Stomach (tissue), 9 donors: ENCODE results near the gene TANGO6. TPM values are rescaled to one million over a fixed set of nuclear protein-coding genes. Genes with fewer than 3 reads are reported as not detected.

Source experiments
- DNase-seq, 2 donors: peaks; one replicate each; pipeline versions ENCODE4 v3.0.0 to v3.0.0-alpha.2; 2013 to 2019
- H3K27ac ChIP-seq, 5 donors: fragments of 200-600 bp in 4 of 5; sonication (generic) in 4 of 5; one replicate each; pipeline ENCODE4 v1.5.1; 2013 to 2019; ENCODE audit warnings: mild to moderate bottlenecking in 1 of 5, moderate library complexity in 1 of 5
- H3K27me3 ChIP-seq, 3 donors: fragments of 200-600 bp; sonication (generic); one replicate each; pipeline ENCODE4 v1.5.1; 2017 to 2019; ENCODE audit warnings: mixed run types in 1 of 3
- H3K36me3 ChIP-seq, 4 donors: fragments of 200-600 bp; sonication (generic); 1 replicate in 3 of 4; 2 replicates in 1 of 4; pipeline ENCODE4 v1.5.1; 2016 to 2019
- H3K4me1 ChIP-seq, 4 donors: fragments of 200-600 bp; sonication (generic); one replicate each; pipeline ENCODE4 v1.5.1; 2016 to 2019
- H3K4me3 ChIP-seq, 4 donors: fragments of 200-600 bp; sonication (generic) in 3 of 4; one replicate each; pipeline ENCODE4 v1.5.1; 2016 to 2019; ENCODE audit warnings: mild to moderate bottlenecking in 1 of 4
- H3K9me3 ChIP-seq, 4 donors: fragments of 200-600 bp; sonication (generic); one replicate each; pipeline ENCODE4 v1.5.1; 2016 to 2019
- EP300 ChIP-seq: sonication (generic); formaldehyde crosslinking; IDR thresholded peaks from one replicate; pipeline ENCODE4 v1.6.1; 2017; ENCODE audit warnings: antibody characterized with exemption
- POLR2A ChIP-seq, 4 donors: fragments of 450-650 bp; IDR thresholded peaks; one replicate each; pipeline ENCODE4 v1.6.1; 2016; ENCODE audit warnings: antibody characterized with exemption in 4 of 4, control low read depth in 2 of 4, mild to moderate bottlenecking in 1 of 4, moderate library complexity in 1 of 4
- POLR2AphosphoS5 ChIP-seq, 3 donors: sonication (generic); formaldehyde crosslinking; IDR thresholded peaks; one replicate each; pipeline ENCODE4 v1.6.1; 2016; ENCODE audit warnings: antibody characterized with exemption in 3 of 3
- WGBS, 5 donors: extraction: QIAGEN DNeasy Blood & Tissue Kit in 3 of 5; methylation state at CpG; one replicate each; pipeline versions ENCODE4 v1.1.5 to v1.1.7; 2013 to 2018; 5-methylcytosine and 5-hydroxymethylcytosine counted together
- intact Hi-C: fragments of 100-400 bp; cut with DNase I; formaldehyde crosslinking; loops from one replicate; pipeline ENCODE4 v1.15.1; 2023; ENCODE audit warnings: low total_unique reads
- polyA plus RNA-seq, 3 donors: library from polyadenylated mRNA; stranded (reverse); fragments of 200-250 nt; gene quantifications; one replicate each; pipeline ENCODE4 v1.2.3, GENCODE V29; 2013
- total RNA-seq, 5 donors: library from RNA; depleted of rRNA; stranded (reverse); fragments of >200 nt; gene quantifications; one replicate each; pipeline versions ENCODE4 v1.1.0 to v1.2.3, GENCODE V29; 2014 to 2016
- TF ChIP-seq, protein P1 (sequence below), 7 experiments: fragments of 450-650 bp in 4 of 7; fragments of 200-600 bp in 3 of 7; sonication (generic) in 3 of 7; IDR thresholded peaks; one replicate each; pipeline ENCODE4 v1.5.1; 2016 to 2019; ENCODE audit warnings: antibody characterized with exemption in 7 of 7, control low read depth in 2 of 7, mild to moderate bottlenecking in 1 of 7
- donor health status: healthy with polysubstance abuse.
- donor health status: Bipolar disorder and iron deficiency.
- donor health status: healthy.

Gene TANGO6
- total and polyA plus RNA-seq, 8 donors = 2.2 to 32.7 (median 11.4) TPM

DNA sequence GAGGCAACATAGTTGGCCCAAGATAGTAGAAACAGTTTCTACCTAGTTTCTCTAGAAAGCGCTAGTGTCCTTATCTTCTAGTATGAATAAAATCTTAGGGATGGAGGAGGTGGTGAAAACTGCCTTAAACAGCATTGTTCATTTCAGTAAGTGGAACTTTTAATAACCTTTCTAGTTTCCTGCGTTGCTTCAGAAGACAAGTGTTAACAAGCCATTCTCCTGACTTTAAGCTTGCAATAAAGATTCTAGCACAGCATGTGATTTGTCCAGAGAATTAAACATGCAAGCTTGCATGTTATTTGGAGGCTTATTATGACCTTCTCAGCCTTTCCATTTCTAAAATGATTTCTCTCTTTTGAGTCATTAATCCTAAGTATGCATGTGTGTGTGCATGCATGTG lies 72.3 kb downstream of the TANGO6 start:
- H3K27ac ChIP-seq = no peak overlapping the region
- 78 to 93% (median 88%) methylated on average over 2 of the region's 2 CpGs for WGBS, 5 donors
- intact Hi-C loops = no loop called here

DNA sequence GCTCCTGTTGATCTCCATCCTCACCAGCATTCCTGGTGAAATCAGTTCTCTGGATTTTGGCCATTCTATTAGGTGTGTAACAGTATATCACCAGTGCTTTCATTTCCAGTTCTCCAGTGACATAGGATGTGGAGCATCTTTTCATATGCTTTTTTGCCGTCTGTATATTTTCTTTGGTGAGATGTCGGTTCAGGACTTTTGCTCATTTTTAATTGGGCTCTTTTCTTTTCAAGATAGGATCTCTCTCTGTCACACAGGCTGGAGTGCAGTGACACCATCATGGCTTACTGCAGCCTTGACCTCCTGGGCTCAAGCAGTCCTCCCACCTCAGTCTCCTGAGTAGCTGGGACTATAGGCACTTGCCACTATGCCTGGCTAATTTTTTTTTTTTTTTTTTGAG lies 74.2 kb downstream of the TANGO6 start:
- intact Hi-C loops = no loop called here
- DNase-seq = no peak
- no peak overlapping the region for H3K27ac ChIP-seq
- no peak for TF ChIP-seq EP300
- TF ChIP-seq, protein P1, sequence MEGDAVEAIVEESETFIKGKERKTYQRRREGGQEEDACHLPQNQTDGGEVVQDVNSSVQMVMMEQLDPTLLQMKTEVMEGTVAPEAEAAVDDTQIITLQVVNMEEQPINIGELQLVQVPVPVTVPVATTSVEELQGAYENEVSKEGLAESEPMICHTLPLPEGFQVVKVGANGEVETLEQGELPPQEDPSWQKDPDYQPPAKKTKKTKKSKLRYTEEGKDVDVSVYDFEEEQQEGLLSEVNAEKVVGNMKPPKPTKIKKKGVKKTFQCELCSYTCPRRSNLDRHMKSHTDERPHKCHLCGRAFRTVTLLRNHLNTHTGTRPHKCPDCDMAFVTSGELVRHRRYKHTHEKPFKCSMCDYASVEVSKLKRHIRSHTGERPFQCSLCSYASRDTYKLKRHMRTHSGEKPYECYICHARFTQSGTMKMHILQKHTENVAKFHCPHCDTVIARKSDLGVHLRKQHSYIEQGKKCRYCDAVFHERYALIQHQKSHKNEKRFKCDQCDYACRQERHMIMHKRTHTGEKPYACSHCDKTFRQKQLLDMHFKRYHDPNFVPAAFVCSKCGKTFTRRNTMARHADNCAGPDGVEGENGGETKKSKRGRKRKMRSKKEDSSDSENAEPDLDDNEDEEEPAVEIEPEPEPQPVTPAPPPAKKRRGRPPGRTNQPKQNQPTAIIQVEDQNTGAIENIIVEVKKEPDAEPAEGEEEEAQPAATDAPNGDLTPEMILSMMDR (IDR thresholded peaks at IDR 0.05) = no peak
- no peak for TF ChIP-seq POLR2A (IDR thresholded peaks at IDR 0.05)
- TF ChIP-seq POLR2AphosphoS5 (IDR thresholded peaks at IDR 0.05) = no peak
- H3K4me1 ChIP-seq = no peaks in the 10 kb centered on the region
- peaks cover 10 to 54% (median 43%) of the 10 kb centered on the region in 4 donors for H3K36me3 ChIP-seq
- H3K27me3 ChIP-seq = no peaks in the 10 kb centered on the region
- H3K9me3 ChIP-seq = no peaks in the 10 kb centered on the region
- 94 to 100% (median 98%) methylated on average over 2 of the region's 2 CpGs for WGBS, 5 donors
- no peak overlapping the region for H3K4me3 ChIP-seq

More for the DNA sequence above, 72.3 kb downstream of the TANGO6 start:
- H3K9me3 ChIP-seq = no peaks in the 10 kb centered on the region
- H3K4me3 ChIP-seq = no peak overlapping the region
- H3K4me1 ChIP-seq = no peaks in the 10 kb centered on the region
- DNase-seq = no peak
- TF ChIP-seq POLR2AphosphoS5 (IDR thresholded peaks at IDR 0.05) = no peak
- H3K27me3 ChIP-seq = no peaks in the 10 kb centered on the region
- H3K36me3 ChIP-seq = peaks cover 10 to 46% (median 40%) of the 10 kb centered on the region in 4 donors

DNA sequence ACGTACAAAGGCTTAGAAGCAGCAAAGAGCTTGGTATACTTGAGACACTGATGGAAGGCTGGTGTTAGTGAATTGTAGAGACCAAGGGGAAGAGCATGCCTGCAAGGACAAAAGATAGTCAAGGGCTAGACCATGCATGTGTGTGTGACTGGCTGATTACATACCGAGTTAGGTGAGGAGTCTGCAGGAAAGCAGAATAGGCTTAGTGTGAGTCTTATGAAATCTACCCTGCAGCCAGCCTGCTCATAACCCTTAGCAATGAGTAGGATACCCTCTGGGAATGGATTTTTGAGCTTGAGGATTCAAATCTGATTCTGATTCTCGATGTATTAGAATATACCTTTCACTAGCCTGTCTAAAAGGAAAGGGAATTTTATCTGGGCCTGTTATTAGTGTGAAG lies 77.0 kb downstream of the TANGO6 start:
- intact Hi-C loops = no loop called here
- DNase-seq = no peak
- H3K27me3 ChIP-seq = no peaks in the 10 kb centered on the region
- H3K9me3 ChIP-seq = no peaks in the 10 kb centered on the region
- WGBS, 5 donors = 90 to 93% (median 92%) methylated on average over 3 of the region's 3 CpGs
- no peak overlapping the region for H3K27ac ChIP-seq
- H3K36me3 ChIP-seq = peaks cover 10 to 58% (median 38%) of the 10 kb centered on the region in 4 donors
- H3K4me1 ChIP-seq = no peaks in the 10 kb centered on the region
- no peak overlapping the region for H3K4me3 ChIP-seq
- no peak for TF ChIP-seq POLR2A (IDR thresholded peaks at IDR 0.05)
- TF ChIP-seq EP300 = no peak
- TF ChIP-seq, protein P1 (IDR thresholded peaks at IDR 0.05) = no peak
- no peak for TF ChIP-seq POLR2AphosphoS5 (IDR thresholded peaks at IDR 0.05)

DNA sequence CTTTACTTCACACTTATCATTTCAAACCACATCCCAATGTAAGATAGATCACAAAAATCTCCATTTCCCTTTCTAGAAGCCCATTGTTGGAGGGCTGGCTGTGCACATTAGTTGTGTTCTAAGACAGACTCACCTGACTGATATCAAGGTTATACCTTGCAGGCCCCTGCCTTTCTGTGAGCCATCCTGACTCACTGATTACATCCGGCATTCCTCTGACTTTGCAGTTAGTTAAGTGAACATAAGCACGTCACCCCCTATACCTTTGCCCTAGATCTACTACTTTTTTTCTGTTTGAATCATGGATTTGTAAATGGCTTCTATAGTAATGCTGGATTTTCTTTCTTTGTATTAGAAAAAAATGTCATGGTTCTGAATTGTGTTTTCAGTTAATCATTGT lies 78.3 kb downstream of the TANGO6 start:
- H3K9me3 ChIP-seq = no peaks in the 10 kb centered on the region
- H3K4me1 ChIP-seq = peaks cover 0 to 8% (median 6%) of the 10 kb centered on the region in 4 donors
- TF ChIP-seq, protein P1 (IDR thresholded peaks at IDR 0.05) = no peak
- TF ChIP-seq POLR2AphosphoS5 (IDR thresholded peaks at IDR 0.05) (peak in 2 of 3 donors; percentile 40 to 66), POLR2A (IDR thresholded peaks at IDR 0.05) (no peak), EP300 (no peak)
- WGBS, 5 donors = 62 to 81% (median 73%) methylated on average over 2 of the region's 2 CpGs
- intact Hi-C loops = no loop called here
- no peaks in the 10 kb centered on the region for H3K27me3 ChIP-seq
- H3K4me3 ChIP-seq = no peak overlapping the region
- DNase-seq = peak; percentile 38 to 92
- peaks cover 10 to 58% (median 38%) of the 10 kb centered on the region in 4 donors for H3K36me3 ChIP-seq
- H3K27ac ChIP-seq = peak overlapping the region in 2 of 5 donors; percentile 53 to 67

DNA sequence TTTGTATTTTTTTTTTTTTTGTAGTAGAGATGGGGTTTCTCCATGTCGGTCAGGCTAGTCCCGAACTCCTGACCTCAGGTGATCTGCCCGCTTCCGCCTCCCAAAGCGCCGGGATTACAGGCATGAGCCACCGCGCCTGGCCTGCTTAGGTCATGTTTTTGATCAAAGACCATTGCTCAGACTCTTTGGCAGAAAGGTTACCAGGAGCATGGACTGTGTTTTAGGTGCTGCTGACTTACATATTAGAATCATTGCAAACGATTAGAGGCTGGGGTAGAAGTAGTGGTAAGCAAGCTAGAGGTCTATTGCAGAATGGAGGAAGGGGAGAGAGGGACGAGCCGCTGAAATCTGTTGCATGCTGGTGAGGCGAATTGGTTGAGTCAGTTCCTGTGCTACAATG lies 79.8 kb downstream of the TANGO6 start:
- Histone ChIP-seq H3K36me3 (peaks cover 10 to 59% (median 39%) of the 10 kb centered on the region in 4 donors), H3K27me3 (no peaks in the 10 kb centered on the region), H3K4me1 (peaks cover 0 to 12% (median 6%) of the 10 kb centered on the region in 4 donors), H3K4me3 (no peak overlapping the region), H3K9me3 (no peaks in the 10 kb centered on the region), H3K27ac (peak overlapping the region in 1 of 5 donors; percentile 61)
- intact Hi-C loops = no loop called here
- TF ChIP-seq POLR2AphosphoS5 (IDR thresholded peaks at IDR 0.05) = no peak
- TF ChIP-seq, protein P1 (IDR thresholded peaks at IDR 0.05) = no peak
- no peak for TF ChIP-seq POLR2A (IDR thresholded peaks at IDR 0.05)
- TF ChIP-seq EP300 = no peak
- DNase-seq = no peak
- 93 to 97% (median 94%) methylated on average over 12 of the region's 12 CpGs for WGBS, 5 donors
